HG03439 (cell line): ENCODE measurements around the gene GAREM1.

Experiments used
- ATAC-seq: cut with Tn5 transposase; IDR thresholded peaks from one replicate; pipeline ENCODE4 v1.9.1; 2021; ENCODE audit warnings: mild to moderate bottlenecking, moderate library complexity; ENCODE audit not compliant: unreplicated experiment

The GAREM1 gene

GRCh38 chr18:32459361-32460101 is 11.2 kb downstream of the GAREM1 start:
- ATAC-seq: no peak

- no peak for ATAC-seq
These were observed 15.3 kb downstream of the GAREM1 start for GRCh38 chr18:32455361-32455760.

- ATAC-seq: no peak
These were observed 16.1 kb downstream of the GAREM1 start for GRCh38 chr18:32454593-32454992.

- ATAC-seq: no peak
These were observed 19.8 kb downstream of the GAREM1 start for GRCh38 chr18:32450874-32451273.

- ATAC-seq: no peak
These were observed 20.5 kb downstream of the GAREM1 start for GRCh38 chr18:32450026-32450691.

- no peak for ATAC-seq
These were observed 23.9 kb downstream of the GAREM1 start for GRCh38 chr18:32446780-32447179.

GRCh38 chr18:32445846-32446245 is 24.8 kb downstream of the GAREM1 start:
- no peak for ATAC-seq

- no peak for ATAC-seq
These were observed 26.9 kb downstream of the GAREM1 start for GRCh38 chr18:32443706-32444215.

GRCh38 chr18:32443033-32443705 is 27.5 kb downstream of the GAREM1 start:
- no peak for ATAC-seq

GRCh38 chr18:32442575-32442974 is 28.1 kb downstream of the GAREM1 start:
- ATAC-seq: no peak

GRCh38 chr18:32441533-32441932 is 29.1 kb downstream of the GAREM1 start:
- no peak for ATAC-seq

- no peak for ATAC-seq
These were observed 30.2 kb downstream of the GAREM1 start for GRCh38 chr18:32440518-32440917.

- no peak for ATAC-seq
These were observed 30.9 kb downstream of the GAREM1 start for GRCh38 chr18:32439802-32440201.

GRCh38 chr18:32439241-32439640 is 31.4 kb downstream of the GAREM1 start:
- no peak for ATAC-seq

- no peak for ATAC-seq
These were observed 32.5 kb downstream of the GAREM1 start for GRCh38 chr18:32438173-32438572.

- no peak for ATAC-seq
These were observed 33.4 kb downstream of the GAREM1 start for GRCh38 chr18:32437100-32437834.

- no peak for ATAC-seq
These were observed 34.8 kb downstream of the GAREM1 start for GRCh38 chr18:32435631-32436500.

- no peak for ATAC-seq
These were observed 38.9 kb downstream of the GAREM1 start for GRCh38 chr18:32431753-32432152.

GRCh38 chr18:32429402-32429801 is 41.3 kb downstream of the GAREM1 start:
- no peak for ATAC-seq
